NB4 (cell line): ENCODE data around the gene CLEC16A.
"Not testable (repeated sequence)": the region's sequence is repeated elsewhere in the genome, so short reads cannot be mapped to it uniquely, and the experiment has no call there.

Source experiments
- DNase-seq: peaks from one replicate; pipeline ENCODE4 v3.0.0; 2010; ENCODE audit warnings: low read depth
- H3K4me3 ChIP-seq: one replicate; pipeline ENCODE4 v1.5.1; 2011; ENCODE audit warnings: mild to moderate bottlenecking, low read depth, low read length, moderate library complexity
- MYC ChIP-seq: IDR thresholded peaks from 2 replicates; pipeline ENCODE4 v1.6.1; 2011; ENCODE audit warnings: low read depth, low read length
- POLR2A ChIP-seq: IDR thresholded peaks from 2 replicates; pipeline ENCODE4 v1.6.1; 2011; ENCODE audit warnings: mild to moderate bottlenecking; ENCODE audit not compliant: insufficient read length; ENCODE audit errors: extremely low read depth
- TF ChIP-seq, protein P1 (sequence below): IDR thresholded peaks from one replicate; pipeline ENCODE4 v1.5.1; 2012; ENCODE audit warnings: low read depth, low read length
- TF ChIP-seq, protein P2 (sequence below): IDR thresholded peaks from 2 replicates; pipeline ENCODE4 v1.6.1; 2011; ENCODE audit warnings: low read depth, low read length

CLEC16A gene

DNA sequence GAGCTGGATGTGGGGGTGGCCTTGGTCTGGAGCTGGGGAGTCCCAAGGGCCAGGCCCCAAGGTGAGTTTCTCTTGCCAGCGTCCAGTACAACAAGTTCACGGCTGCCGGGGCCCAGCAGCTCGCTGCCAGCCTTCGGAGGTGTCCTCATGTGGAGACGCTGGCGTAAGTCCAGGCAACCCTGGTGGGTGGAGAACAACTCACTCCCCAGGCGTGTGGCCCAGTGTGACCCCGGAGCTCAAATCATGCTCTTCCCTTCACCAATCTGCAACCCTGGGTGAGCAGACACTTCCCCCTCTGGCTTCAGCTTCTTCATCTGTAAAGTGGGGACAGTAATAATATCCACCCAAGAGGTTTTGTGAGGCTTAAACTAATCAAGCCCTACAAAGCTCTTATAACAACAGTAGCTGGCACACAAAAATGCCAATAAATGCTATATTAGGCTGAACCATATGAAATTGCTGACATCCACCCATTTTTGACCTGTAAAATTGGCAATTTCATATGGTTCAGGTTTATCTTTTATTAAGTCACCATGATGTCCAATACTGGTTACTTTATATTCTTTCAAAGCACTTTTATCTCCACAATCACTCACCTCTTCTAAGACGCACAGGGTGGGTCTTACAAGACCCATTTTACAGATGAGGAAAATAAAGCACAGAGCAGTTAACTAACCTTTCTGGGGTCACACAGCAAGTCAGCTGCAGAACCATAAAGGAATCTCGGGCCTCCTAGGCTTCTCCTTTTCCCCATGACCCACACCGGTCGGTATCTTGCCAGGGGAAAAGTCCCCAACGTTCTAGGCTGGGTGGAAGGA is 21.8 kb upstream of the CLEC16A start:
- DNase-seq = no peak
- no peak overlapping the region for H3K4me3 ChIP-seq
- TF ChIP-seq MYC (no peak), POLR2A (no peak)
- TF ChIP-seq, protein P1, sequence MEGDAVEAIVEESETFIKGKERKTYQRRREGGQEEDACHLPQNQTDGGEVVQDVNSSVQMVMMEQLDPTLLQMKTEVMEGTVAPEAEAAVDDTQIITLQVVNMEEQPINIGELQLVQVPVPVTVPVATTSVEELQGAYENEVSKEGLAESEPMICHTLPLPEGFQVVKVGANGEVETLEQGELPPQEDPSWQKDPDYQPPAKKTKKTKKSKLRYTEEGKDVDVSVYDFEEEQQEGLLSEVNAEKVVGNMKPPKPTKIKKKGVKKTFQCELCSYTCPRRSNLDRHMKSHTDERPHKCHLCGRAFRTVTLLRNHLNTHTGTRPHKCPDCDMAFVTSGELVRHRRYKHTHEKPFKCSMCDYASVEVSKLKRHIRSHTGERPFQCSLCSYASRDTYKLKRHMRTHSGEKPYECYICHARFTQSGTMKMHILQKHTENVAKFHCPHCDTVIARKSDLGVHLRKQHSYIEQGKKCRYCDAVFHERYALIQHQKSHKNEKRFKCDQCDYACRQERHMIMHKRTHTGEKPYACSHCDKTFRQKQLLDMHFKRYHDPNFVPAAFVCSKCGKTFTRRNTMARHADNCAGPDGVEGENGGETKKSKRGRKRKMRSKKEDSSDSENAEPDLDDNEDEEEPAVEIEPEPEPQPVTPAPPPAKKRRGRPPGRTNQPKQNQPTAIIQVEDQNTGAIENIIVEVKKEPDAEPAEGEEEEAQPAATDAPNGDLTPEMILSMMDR = no peak
- TF ChIP-seq, protein P2, sequence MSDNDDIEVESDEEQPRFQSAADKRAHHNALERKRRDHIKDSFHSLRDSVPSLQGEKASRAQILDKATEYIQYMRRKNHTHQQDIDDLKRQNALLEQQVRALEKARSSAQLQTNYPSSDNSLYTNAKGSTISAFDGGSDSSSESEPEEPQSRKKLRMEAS = no peak

DNA sequence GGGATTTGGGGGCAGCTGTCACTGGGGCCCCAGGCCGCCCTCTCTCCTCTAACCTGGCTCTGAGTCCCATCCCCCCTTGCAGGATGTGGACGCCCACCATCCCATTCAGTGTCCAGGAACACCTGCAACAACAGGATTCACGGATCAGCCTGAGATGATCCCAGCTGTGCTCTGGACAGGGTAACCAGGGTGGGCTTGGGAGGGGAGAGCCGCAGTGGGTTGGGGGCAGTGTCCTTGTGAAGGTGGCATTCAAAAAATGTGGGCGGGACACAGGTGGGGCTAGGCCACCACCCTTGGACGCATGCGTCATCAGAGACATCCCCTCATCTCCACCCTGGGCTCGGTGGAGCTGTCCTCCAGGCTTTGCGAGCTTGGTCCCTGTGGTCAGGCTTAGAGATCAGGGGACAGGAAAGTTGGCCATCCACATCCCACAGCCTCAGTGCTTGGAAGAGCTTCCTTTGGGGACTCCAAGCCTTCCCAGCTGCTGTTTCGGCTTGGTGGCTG is 21.2 kb upstream of the CLEC16A start:
- no peak overlapping the region for H3K4me3 ChIP-seq
- TF ChIP-seq, protein P1 = no peak
- TF ChIP-seq POLR2A = no peak
- TF ChIP-seq, protein P2 = no peak
- TF ChIP-seq MYC = no peak
- no peak for DNase-seq

DNA sequence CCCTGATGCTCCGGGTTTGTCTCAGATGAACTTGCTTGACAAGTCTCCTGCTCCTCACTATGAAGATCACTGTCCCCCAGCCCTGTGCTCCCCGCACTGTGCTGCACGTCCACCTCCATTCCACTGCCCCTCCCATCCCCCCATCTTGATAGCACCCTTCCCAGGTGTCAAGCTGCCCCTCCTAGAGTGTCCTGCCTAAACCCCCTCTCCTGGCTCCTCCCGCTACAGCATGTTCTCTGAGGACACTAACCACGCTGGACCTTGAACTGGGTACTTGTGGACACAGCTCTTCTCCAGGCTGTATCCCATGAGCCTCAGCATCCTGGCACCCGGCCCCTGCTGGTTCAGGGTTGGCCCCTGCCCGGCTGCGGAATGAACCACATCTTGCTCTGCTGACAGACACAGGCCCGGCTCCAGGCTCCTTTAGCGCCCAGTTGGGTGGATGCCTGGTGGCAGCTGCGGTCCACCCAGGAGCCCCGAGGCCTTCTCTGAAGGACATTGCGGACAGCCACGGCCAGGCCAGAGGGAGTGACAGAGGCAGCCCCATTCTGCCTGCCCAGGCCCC is 20.6 kb upstream of the CLEC16A start:
- DNase-seq = no peak
- TF ChIP-seq MYC (no peak), POLR2A (no peak)
- TF ChIP-seq, protein P2 = no peak
- TF ChIP-seq, protein P1 = no peak
- H3K4me3 ChIP-seq = no peak overlapping the region

DNA sequence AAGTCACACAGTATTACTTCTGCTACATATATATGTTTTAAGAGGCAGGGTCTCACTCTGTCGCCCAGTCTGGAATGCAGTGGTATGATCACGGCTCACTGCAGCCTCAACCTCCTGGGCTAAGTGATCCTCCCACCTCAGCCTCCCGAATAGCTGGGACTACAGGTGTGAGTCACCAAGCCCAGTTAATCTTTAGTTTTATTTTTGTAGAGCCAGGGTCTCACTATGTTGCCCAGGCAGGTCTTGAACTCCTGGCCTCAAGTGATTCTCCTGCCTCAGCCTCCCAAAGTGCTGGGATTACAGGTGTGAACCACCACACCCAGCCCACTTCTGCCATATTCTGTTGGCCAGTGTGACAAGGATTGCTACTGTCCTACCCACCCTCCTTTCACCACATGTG is 19.1 kb upstream of the CLEC16A start:
- DNase-seq, H3K4me3 ChIP-seq: not testable (repeated sequence)

DNA sequence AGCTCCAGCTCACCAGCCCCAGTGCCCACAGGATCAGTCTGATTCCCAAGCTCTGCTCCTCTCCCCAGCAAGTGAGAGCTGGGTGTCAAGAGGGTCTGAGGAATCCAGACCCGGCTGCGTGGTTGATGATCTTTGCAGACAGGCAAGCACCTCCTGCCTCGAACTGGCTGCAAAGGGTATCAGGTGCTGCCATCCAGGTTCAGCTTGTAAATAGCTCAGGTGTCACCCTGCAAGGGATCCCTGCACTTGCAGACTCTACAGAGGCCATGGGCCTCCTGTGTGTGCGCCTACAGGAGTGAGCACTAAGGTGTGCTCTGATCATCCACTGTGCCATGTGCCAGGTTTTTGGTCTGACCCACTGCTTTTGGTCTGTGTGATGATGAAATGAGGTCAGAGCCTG is 18.3 kb upstream of the CLEC16A start:
- TF ChIP-seq MYC (no peak), POLR2A (no peak)
- TF ChIP-seq, protein P1 = no peak
- TF ChIP-seq, protein P2 = no peak
- DNase-seq = no peak
- H3K4me3 ChIP-seq = no peak overlapping the region

DNA sequence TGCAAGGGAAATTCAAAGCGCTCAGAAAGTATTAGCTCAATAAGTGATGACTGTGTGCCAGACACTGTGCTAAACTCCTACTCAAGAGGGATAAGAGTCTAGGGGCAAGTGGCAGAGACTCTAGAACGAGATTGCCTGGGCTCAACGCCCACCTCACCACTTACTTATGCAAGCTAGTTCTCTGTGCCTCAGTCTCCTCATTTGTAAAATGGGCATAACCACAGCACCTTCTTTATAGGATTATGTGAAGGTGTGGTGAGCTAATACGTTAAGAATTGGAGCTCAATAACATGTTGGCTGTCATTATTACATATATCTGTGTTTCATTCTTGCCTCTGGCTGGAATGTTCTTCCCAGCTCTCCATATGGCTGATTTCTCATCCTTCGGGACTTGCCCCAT is 17.5 kb upstream of the CLEC16A start:
- TF ChIP-seq MYC (no peak), POLR2A (no peak)
- TF ChIP-seq, protein P2 = no peak
- TF ChIP-seq, protein P1 = no peak

More for the DNA sequence above, 17.5 kb upstream of the CLEC16A start:
- H3K4me3 ChIP-seq = no peak overlapping the region
- no peak for DNase-seq
